Gastroesophageal sphincter (tissue), 3 donors: Measurements from ENCODE around the gene MRPS25.

ENCODE experiments used
- CTCF ChIP-seq, 4 experiments: fragments of 200-600 bp in 2 of 4; fragments of 450-650 bp in 2 of 4; sonication (generic) in 1 of 4; IDR thresholded peaks; one replicate each; pipeline ENCODE4 v1.5.1; 2017 to 2019; ENCODE audit warnings: antibody characterized with exemption in 4 of 4, mild to moderate bottlenecking in 2 of 4, moderate library complexity in 2 of 4
- POLR2A ChIP-seq, 2 donors: fragments of 450-650 bp; IDR thresholded peaks; one replicate each; pipeline ENCODE4 v1.6.1; 2017; ENCODE audit warnings: antibody characterized with exemption in 2 of 2, mild to moderate bottlenecking in 2 of 2, moderate library complexity in 1 of 2
- POLR2AphosphoS5 ChIP-seq: sonication (generic); formaldehyde crosslinking; IDR thresholded peaks from one replicate; pipeline ENCODE4 v1.6.1; 2017; ENCODE audit warnings: antibody characterized with exemption

- no peak for TF ChIP-seq POLR2AphosphoS5
- TF ChIP-seq CTCF (IDR thresholded peaks at IDR 0.05): no peak
- no peak for TF ChIP-seq POLR2A (IDR thresholded peaks at IDR 0.05)
Observed at GRCh38 chr3:15009167-15009566, 55.9 kb downstream of the MRPS25 start.
